OCI-LY1 (cell line): Measurements from ENCODE around the gene SPINK2.

ENCODE experiments used
- H2AFZ ChIP-seq: fragments of 200-600 bp; sonication (generic), shearing (Covaris generic); 2 replicates; pipeline ENCODE4 v1.6.0; 2014; ENCODE audit warnings: antibody characterized with exemption, mild to moderate bottlenecking, low read length
- H3F3A ChIP-seq: fragments of 200-600 bp; sonication (generic), shearing (Covaris generic); 2 replicates; pipeline ENCODE4 v1.6.0; 2014; ENCODE audit warnings: mild to moderate bottlenecking, antibody characterized with exemption, low read length, moderate library complexity; ENCODE audit not compliant: insufficient read depth
- H3K27ac ChIP-seq: fragments of 200-600 bp; sonication (generic); 2 replicates; pipeline ENCODE4 v1.5.1; 2014; ENCODE audit warnings: low read length, mixed run types, mild to moderate bottlenecking, low read depth; ENCODE audit not compliant: poor library complexity, severe bottlenecking
- H3K27me3 ChIP-seq: fragments of 200-600 bp; sonication (generic); 2 replicates; pipeline ENCODE4 v1.6.0; 2014; ENCODE audit warnings: antibody characterized with exemption, mild to moderate bottlenecking, low read length, moderate library complexity; ENCODE audit not compliant: insufficient read depth
- H3K36me3 ChIP-seq: fragments of 200-600 bp; sonication (generic); 2 replicates; pipeline ENCODE4 v1.6.1; 2014; ENCODE audit warnings: mild to moderate bottlenecking, antibody characterized with exemption, low read length, moderate library complexity, mixed read lengths; ENCODE audit not compliant: insufficient read depth
- H3K4me1 ChIP-seq: fragments of 200-600 bp; sonication (generic); 2 replicates; pipeline ENCODE4 v1.5.1; 2014; ENCODE audit warnings: mild to moderate bottlenecking, low read length, moderate library complexity; ENCODE audit not compliant: insufficient read depth, severe bottlenecking
- H3K4me2 ChIP-seq: fragments of 200-600 bp; sonication (generic), shearing (Covaris generic); 2 replicates; pipeline ENCODE4 v1.6.1; 2014; ENCODE audit warnings: low read length
- H3K4me3 ChIP-seq: fragments of 200-600 bp; sonication (generic); 2 replicates; pipeline ENCODE4 v1.5.1; 2014; ENCODE audit warnings: low read length, low read depth, mild to moderate bottlenecking, mixed read lengths; ENCODE audit not compliant: poor library complexity, severe bottlenecking
- H3K79me2 ChIP-seq: fragments of 200-600 bp; shearing (Covaris generic); 2 replicates; pipeline ENCODE4 v1.6.1; 2016; ENCODE audit warnings: mixed run types, low read length, mixed read lengths; ENCODE audit not compliant: insufficient read depth
- H3K9ac ChIP-seq: fragments of 200-600 bp; sonication (generic), shearing (Covaris generic); 2 replicates; pipeline ENCODE4 v1.6.1; 2014; ENCODE audit warnings: mild to moderate bottlenecking, low read length, mixed read lengths
- H3K9me2 ChIP-seq: fragments of 200-600 bp; sonication (generic), shearing (Covaris generic); 2 replicates; pipeline ENCODE4 v1.6.1; 2014; ENCODE audit warnings: low read depth, mild to moderate bottlenecking, low read length, mixed read lengths
- H3K9me3 ChIP-seq: fragments of 200-600 bp; shearing (Covaris generic); 2 replicates; pipeline ENCODE4 v1.6.1; 2014; ENCODE audit warnings: low read length, mixed read lengths
- H4K20me1 ChIP-seq: fragments of 200-600 bp; sonication (generic), shearing (Covaris generic); 2 replicates; pipeline ENCODE4 v1.6.0; 2016; ENCODE audit warnings: mild to moderate bottlenecking, low read length; ENCODE audit not compliant: insufficient read depth
- CTCF ChIP-seq: fragments of 200-600 bp; sonication (generic), shearing (Covaris generic); IDR thresholded peaks from 2 replicates; pipeline ENCODE4 v1.5.1; 2017; ENCODE audit warnings: mild to moderate bottlenecking, antibody characterized with exemption, low read length, moderate library complexity, mixed read lengths
- EZH2 ChIP-seq: fragments of 200-600 bp; sonication (generic), shearing (Covaris generic); IDR thresholded peaks from 2 replicates; pipeline ENCODE4 v1.8.0; 2017; ENCODE audit warnings: borderline replicate concordance, mixed run types, mild to moderate bottlenecking, antibody characterized with exemption, low read length, moderate library complexity, mixed read lengths

SPINK2 gene

GRCh38 chr4:56821381-56822243 lies at the start of gene SPINK2:
SPINK2 (minus strand) TSS chr4:56821701; CDS start chr4:56821662, 39 bp downstream.
- no peaks in the 10 kb centered on the region for H4K20me1 ChIP-seq
- no peaks in the 10 kb centered on the region for H3K79me2 ChIP-seq
- H3K9me2 ChIP-seq = no peaks in the 10 kb centered on the region
- no peaks in the 10 kb centered on the region for H3F3A ChIP-seq
- peaks cover 10% of the 10 kb centered on the region for H3K4me1 ChIP-seq
- no peaks in the 10 kb centered on the region; the same call in 1 of the 2 replicates for H3K27me3 ChIP-seq
- no peaks in the 10 kb centered on the region for H3K36me3 ChIP-seq
- no peaks in the 10 kb centered on the region for H3K9me3 ChIP-seq
- peak within 1 kb of the TSS; percentile 88 for H3K4me2 ChIP-seq
- no peak within 1 kb of the TSS for H3K27ac ChIP-seq
- H3K4me3 ChIP-seq = peak within 1 kb of the TSS; percentile 58
- H3K9ac ChIP-seq = peak within 1 kb of the TSS; percentile 45; the same call in 1 of the 2 replicates
- TF ChIP-seq EZH2 (no peak), CTCF (peak; percentile 31; the same call in 1 of the 2 replicates)
- H2AFZ ChIP-seq = no peak within 1 kb of the TSS

GRCh38 chr4:56870946-56871345 lies 49.4 kb upstream of the SPINK2 start:
- Histone ChIP-seq H3K9me2 (no peaks in the 10 kb centered on the region), H4K20me1 (no peaks in the 10 kb centered on the region), H3K9me3 (no peaks in the 10 kb centered on the region), H3F3A (no peaks in the 10 kb centered on the region), H2AFZ (no peak overlapping the region), H3K27me3 (no peaks in the 10 kb centered on the region), H3K9ac (no peak overlapping the region), H3K79me2 (no peaks in the 10 kb centered on the region), H3K4me3 (no peak overlapping the region), H3K4me2 (no peak overlapping the region), H3K4me1 (no peaks in the 10 kb centered on the region), H3K36me3 (no peaks in the 10 kb centered on the region), H3K27ac (no peak overlapping the region)
- TF ChIP-seq EZH2 = no peak
- TF ChIP-seq CTCF = no peak

- H3K4me3 ChIP-seq = no peak overlapping the region
- H2AFZ ChIP-seq = no peak overlapping the region
- no peaks in the 10 kb centered on the region for H3K36me3 ChIP-seq
- no peak overlapping the region for H3K27ac ChIP-seq
- no peaks in the 10 kb centered on the region for H4K20me1 ChIP-seq
- H3K4me2 ChIP-seq = no peak overlapping the region
- H3K79me2 ChIP-seq = no peaks in the 10 kb centered on the region
- no peaks in the 10 kb centered on the region; the same call in 1 of the 2 replicates for H3K27me3 ChIP-seq
- H3K9ac ChIP-seq = no peak overlapping the region
- TF ChIP-seq EZH2 (no peak), CTCF (no peak)
- H3K9me3 ChIP-seq = no peaks in the 10 kb centered on the region
- H3K4me1 ChIP-seq = no peaks in the 10 kb centered on the region
- H3F3A ChIP-seq = no peaks in the 10 kb centered on the region
- H3K9me2 ChIP-seq = no peaks in the 10 kb centered on the region
Measured at GRCh38 chr4:56863441-56864139, 42.1 kb upstream of the SPINK2 start.
